Activated naive CD8-positive, alpha-beta T cell treated with anti-CD3 and anti-CD28 coated beads for 36 hours (primary cell): ENCODE measurements around the gene MYZAP. TPM values are rescaled to one million over a fixed set of nuclear protein-coding genes. Genes with fewer than 3 reads are reported as not detected.

Experiments used
- DNase-seq: peaks from one replicate; pipeline ENCODE4 v3.0.0; 2021
- H3K27ac Mint-ChIP-seq: one replicate; pipeline ENCODE4 v1.8.0; 2022; ENCODE audit warnings: mild to moderate bottlenecking, moderate library complexity, mixed read lengths
- H3K27me3 Mint-ChIP-seq: one replicate; pipeline ENCODE4 v1.8.0; 2022; ENCODE audit warnings: mild to moderate bottlenecking, mixed read lengths
- H3K36me3 Mint-ChIP-seq: one replicate; pipeline ENCODE4 v1.8.0; 2021; ENCODE audit warnings: mild to moderate bottlenecking, mixed read lengths
- H3K4me1 Mint-ChIP-seq: one replicate; pipeline ENCODE4 v1.8.0; 2021; ENCODE audit warnings: mixed read lengths
- H3K4me3 Mint-ChIP-seq: one replicate; pipeline ENCODE4 v1.8.0; 2022; ENCODE audit warnings: mild to moderate bottlenecking, moderate library complexity, mixed read lengths
- H3K9me3 Mint-ChIP-seq: one replicate; pipeline ENCODE4 v1.8.0; 2022; ENCODE audit warnings: mixed read lengths
- total RNA-seq, 2 experiments: library from RNA; stranded (reverse); gene quantifications; one replicate each; pipeline ENCODE4 v1.2.3, GENCODE V29; 2021

The MYZAP gene
- total RNA-seq, 2 experiments from 2014 or later: not detected

DNA sequence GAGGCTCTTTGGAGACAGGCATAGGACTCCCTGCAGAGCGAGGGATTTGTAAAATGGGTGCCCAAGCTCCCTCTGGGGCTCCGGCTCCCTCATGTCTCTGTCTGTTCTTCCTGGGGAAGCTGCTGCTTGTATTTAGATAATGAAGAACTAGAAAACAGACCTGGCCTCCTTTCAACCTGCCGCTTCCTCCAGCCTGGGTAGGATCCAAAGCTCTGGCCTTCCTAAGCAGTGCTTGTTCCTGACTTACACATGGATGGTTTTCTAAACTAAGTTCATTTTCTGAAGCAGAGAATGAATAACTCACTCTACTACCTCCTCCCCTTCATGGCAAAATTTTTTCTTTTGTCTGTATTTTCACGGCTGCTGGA, 36.9 kb upstream of the MYZAP start:
- H3K9me3 Mint-ChIP-seq: peaks cover 2% of the 10 kb centered on the region
- peaks cover 18% of the 10 kb centered on the region for H3K27me3 Mint-ChIP-seq
- no peaks in the 10 kb centered on the region for H3K36me3 Mint-ChIP-seq
- no peak overlapping the region for H3K4me3 Mint-ChIP-seq
- H3K27ac Mint-ChIP-seq: no peak overlapping the region
- no peaks in the 10 kb centered on the region for H3K4me1 Mint-ChIP-seq
- DNase-seq: no peak

DNA sequence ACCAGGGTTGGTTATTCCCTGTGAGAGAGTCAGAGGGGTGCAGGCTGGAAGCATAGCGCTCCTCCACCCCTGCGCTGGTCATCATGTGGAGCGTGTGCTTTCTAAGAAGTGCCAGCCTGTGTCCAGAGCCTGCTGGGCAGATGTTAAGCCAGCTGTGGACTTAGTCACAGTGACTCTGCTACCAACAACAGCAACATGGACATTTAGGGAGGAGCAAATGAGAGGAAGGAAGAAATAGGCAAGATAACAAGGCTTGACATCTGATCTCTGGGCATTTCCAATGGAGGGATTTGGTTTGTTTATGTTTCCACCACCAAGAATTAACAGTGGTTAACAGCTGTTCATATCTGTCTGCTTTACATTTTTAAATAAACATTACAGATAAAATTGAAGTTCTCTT, 36.4 kb upstream of the MYZAP start:
- H3K36me3 Mint-ChIP-seq: no peaks in the 10 kb centered on the region
- H3K9me3 Mint-ChIP-seq: peaks cover 2% of the 10 kb centered on the region
- peaks cover 23% of the 10 kb centered on the region for H3K27me3 Mint-ChIP-seq
- DNase-seq: no peak
- no peaks in the 10 kb centered on the region for H3K4me1 Mint-ChIP-seq
- no peak overlapping the region for H3K4me3 Mint-ChIP-seq
- no peak overlapping the region for H3K27ac Mint-ChIP-seq

DNA sequence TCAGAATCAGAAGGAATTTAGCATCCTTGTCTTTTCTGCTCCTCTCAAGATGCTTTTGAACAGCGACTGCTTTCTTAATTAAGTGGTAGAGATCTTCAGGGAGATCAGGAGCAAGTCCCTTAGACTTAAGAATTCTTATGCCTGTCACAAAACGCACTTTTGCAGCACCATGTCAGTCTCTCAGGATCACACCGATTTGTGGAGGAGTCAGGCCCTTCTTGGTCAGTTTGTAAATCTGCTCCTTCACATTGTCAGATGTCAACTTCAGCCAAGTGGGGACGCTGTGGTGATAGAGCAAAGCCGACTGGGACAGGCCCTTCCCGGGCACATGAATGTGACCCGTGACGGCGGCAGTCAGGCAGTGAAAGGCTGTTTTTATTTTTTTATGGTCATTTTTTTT, 35.7 kb upstream of the MYZAP start:
- no peak overlapping the region for H3K27ac Mint-ChIP-seq
- peaks cover 3% of the 10 kb centered on the region for H3K4me1 Mint-ChIP-seq
- H3K36me3 Mint-ChIP-seq: no peaks in the 10 kb centered on the region
- no peak overlapping the region for H3K4me3 Mint-ChIP-seq
- no peak for DNase-seq
- peaks cover 2% of the 10 kb centered on the region for H3K9me3 Mint-ChIP-seq
- H3K27me3 Mint-ChIP-seq: peaks cover 21% of the 10 kb centered on the region

DNA sequence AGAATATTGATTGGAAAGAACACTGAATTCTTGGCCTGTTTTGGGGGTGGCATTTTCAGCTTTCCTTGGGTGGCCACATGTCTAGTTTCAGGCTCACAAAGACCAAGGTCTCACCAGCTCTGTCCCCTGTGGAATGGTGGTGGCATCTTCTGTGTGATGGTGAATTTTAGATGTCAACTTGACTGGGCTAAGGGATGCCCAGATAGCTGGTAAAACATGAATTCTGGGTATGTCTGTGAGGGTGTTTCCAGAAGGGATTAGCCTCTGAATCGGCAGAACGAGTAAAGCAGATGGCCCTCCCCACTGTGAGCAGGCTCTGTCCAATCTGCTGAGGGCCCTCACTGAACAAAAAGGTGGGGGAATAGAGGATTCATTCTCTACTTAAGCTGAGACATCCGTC, 34.4 kb upstream of the MYZAP start:
- Mint-ChIP-seq H3K4me3 (no peak overlapping the region), H3K4me1 (peaks cover 13% of the 10 kb centered on the region), H3K27me3 (peaks cover 17% of the 10 kb centered on the region), H3K9me3 (peaks cover 3% of the 10 kb centered on the region), H3K27ac (no peak overlapping the region), H3K36me3 (peaks cover 3% of the 10 kb centered on the region)
- no peak for DNase-seq

DNA sequence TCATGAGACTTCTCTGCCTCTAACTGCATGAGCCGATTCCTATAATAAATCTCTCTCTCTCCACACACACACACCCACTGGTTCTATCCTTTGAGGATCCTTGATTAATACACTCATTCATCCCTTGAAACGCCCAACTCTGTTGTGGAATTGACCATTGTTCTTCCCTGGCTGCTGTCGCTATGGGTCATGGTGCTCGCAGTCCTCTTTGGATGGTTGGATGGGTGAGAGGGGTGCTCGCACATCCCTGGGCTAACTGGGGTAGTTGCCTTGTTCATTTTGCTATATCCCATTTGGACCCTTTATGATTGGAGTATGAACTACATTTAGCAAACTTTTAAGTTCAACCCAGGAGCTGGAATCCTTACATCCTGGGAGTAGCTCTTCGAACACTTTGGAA, 33.9 kb upstream of the MYZAP start:
- peaks cover 3% of the 10 kb centered on the region for H3K36me3 Mint-ChIP-seq
- DNase-seq: no peak
- peaks cover 17% of the 10 kb centered on the region for H3K27me3 Mint-ChIP-seq
- H3K4me1 Mint-ChIP-seq: peaks cover 18% of the 10 kb centered on the region
- peaks cover 3% of the 10 kb centered on the region for H3K9me3 Mint-ChIP-seq
- H3K4me3 Mint-ChIP-seq: no peak overlapping the region
- no peak overlapping the region for H3K27ac Mint-ChIP-seq

DNA sequence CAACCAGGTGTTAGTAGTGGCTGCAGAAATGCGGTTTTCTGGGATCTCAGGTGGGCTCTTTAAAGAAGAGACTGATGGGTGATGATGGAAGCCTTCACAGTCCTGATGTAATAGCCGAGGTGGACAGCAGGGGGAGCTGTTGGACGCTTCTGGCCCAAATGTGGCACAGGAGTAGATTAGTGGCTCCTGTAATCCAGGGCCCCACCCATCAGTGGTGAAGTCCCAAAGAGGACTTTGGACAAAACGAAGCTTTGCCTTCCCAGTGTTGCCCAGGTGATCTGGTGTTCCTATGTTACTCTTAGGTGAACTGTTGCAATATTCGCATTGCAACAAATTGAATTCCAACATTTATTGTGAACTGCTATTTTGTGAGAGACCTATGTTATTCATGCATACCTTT, 31.8 kb upstream of the MYZAP start:
- H3K27me3 Mint-ChIP-seq: peaks cover 17% of the 10 kb centered on the region
- H3K27ac Mint-ChIP-seq: peak overlapping the region; percentile 22
- peaks cover 3% of the 10 kb centered on the region for H3K36me3 Mint-ChIP-seq
- peak; percentile 60 for DNase-seq
- H3K4me3 Mint-ChIP-seq: no peak overlapping the region
- H3K4me1 Mint-ChIP-seq: peaks cover 28% of the 10 kb centered on the region
- H3K9me3 Mint-ChIP-seq: peaks cover 3% of the 10 kb centered on the region

DNA sequence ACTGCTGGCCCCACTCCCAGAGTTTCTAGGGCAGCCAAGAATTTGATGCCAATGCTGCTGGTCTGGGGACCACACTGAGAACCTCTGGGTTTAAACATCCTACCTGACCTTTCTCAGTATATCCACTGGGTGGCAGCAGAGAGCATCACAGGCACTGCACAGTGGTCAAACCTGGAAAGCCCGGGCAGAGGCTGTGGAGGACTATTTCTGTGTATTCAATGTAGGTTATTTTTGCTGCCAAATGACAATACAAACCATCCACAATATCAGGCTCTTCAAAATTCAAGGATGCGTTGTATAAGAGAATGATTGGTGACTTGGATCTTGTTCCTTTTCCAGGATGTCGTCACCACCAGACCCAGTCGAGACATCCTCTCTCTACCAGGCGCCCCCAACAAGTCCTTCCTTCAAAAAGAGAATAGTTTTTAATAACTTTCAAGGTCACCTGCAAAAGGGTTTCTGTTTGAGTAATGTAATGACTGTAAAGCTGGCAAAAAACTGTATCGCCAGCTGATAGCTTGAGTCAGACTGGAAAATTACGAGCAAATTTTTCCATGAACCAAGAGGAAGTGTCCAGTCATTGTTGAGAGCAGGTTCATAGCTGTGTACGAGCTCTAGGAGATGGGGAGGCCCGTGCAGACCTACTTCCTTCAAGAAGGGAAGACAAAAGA, 30.5 kb upstream of the MYZAP start:
- DNase-seq: peak; percentile 62
- Mint-ChIP-seq H3K4me3 (peak overlapping the region; percentile 66), H3K36me3 (peaks cover 3% of the 10 kb centered on the region), H3K4me1 (peaks cover 36% of the 10 kb centered on the region), H3K27ac (peak overlapping the region; percentile 95), H3K9me3 (peaks cover 3% of the 10 kb centered on the region), H3K27me3 (peaks cover 28% of the 10 kb centered on the region)

DNA sequence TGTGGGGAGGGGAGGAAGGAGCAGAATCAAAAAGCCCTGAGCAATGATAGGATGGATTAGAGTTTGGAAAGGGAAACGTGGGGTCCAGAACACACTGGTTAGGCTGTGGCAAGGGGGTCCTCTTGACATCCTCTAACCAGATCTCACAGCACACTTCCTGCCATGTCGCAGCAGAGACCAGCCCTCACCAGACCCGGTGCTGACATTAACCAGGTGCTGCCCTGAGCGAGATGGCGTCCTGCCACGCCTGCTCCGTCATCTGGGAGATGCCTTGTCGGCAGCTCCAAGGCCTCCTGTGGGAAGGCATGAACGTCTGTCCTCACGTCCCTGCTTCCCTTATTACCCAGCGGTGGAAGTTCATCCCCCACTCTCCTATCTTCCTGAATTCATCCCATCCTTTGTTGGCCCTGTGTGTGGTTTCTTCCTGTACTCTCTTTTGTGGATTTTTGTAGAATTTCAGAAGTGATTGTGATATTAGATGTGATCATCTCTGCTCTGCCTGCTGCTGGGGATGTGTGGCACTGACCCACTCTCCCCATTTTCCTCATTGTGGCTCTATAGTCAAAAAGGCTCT, 29.4 kb upstream of the MYZAP start:
- peaks cover 36% of the 10 kb centered on the region for H3K4me1 Mint-ChIP-seq
- H3K9me3 Mint-ChIP-seq: peaks cover 3% of the 10 kb centered on the region
- peak overlapping the region; percentile 95 for H3K27ac Mint-ChIP-seq
- H3K36me3 Mint-ChIP-seq: peaks cover 3% of the 10 kb centered on the region
- no peak for DNase-seq
- H3K4me3 Mint-ChIP-seq: no peak overlapping the region
- peaks cover 30% of the 10 kb centered on the region for H3K27me3 Mint-ChIP-seq

DNA sequence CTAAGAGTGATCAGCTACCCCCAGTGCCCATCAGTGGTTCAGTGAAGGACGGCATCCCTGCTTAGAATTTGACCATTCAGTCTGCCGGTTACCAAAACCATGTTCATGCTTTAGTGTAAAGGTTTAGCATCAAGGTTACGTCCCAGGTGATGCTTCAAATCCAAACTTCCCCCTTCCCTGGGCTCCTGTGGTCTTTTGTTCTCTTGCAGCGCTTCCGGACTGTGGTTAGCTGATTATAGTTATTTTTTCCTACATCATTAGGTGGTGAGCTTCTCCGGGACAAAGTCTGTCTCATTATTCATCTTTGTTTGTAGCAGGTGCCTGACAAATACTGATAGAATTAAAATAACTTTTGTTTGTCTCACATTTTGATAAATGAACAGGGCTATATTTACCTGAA, 28.3 kb upstream of the MYZAP start:
- peak overlapping the region; percentile 21 for H3K27ac Mint-ChIP-seq
- H3K36me3 Mint-ChIP-seq: peaks cover 5% of the 10 kb centered on the region
- peak; percentile 16 for DNase-seq
- H3K27me3 Mint-ChIP-seq: peaks cover 30% of the 10 kb centered on the region
- peaks cover 36% of the 10 kb centered on the region for H3K4me1 Mint-ChIP-seq
- H3K9me3 Mint-ChIP-seq: peaks cover 3% of the 10 kb centered on the region
- no peak overlapping the region for H3K4me3 Mint-ChIP-seq

DNA sequence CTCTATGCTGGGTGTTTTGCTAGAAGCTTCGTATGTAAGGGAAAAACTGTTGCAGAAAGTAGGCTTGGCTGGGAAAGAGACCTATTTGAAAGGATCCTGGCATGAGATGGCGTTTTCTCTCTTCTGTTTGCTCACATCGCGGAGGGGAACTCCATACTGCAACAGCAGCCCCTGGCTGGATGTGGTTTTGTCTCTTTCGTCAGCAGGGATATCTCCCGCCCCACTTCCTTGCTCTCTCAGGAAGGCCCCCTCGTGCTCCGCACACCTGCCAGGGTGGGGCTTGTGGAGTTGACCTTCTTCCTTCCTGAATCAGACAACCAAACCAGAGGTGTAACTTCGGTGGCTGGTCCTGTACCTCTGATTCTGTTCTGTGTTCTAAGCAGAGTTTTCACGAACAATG, 26.4 kb upstream of the MYZAP start:
- peaks cover 16% of the 10 kb centered on the region for H3K27me3 Mint-ChIP-seq
- H3K27ac Mint-ChIP-seq: peak overlapping the region; percentile 31
- peaks cover 36% of the 10 kb centered on the region for H3K4me1 Mint-ChIP-seq
- peaks cover 2% of the 10 kb centered on the region for H3K9me3 Mint-ChIP-seq
- peaks cover 5% of the 10 kb centered on the region for H3K36me3 Mint-ChIP-seq
- peak; percentile 37 for DNase-seq
- peak overlapping the region; percentile 35 for H3K4me3 Mint-ChIP-seq

DNA sequence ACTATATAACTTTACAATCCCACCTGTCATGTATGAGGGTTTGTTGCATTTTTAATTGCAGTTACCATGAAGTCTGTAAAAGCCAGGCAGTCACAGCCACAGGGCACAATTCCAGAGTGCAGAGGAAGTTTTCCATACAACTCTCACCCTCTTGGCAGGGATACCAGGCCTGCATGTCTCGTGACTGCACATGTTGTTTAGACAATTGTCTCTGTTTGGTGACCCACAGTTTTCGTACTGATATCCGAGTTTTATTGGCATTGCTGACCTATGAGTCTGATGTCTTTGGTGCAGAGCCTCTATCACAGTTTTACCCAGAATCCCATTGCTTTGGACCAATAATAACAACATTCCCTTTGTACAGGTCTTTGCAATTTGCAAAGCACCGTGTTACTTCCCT, 24.9 kb upstream of the MYZAP start:
- H3K36me3 Mint-ChIP-seq: peaks cover 2% of the 10 kb centered on the region
- DNase-seq: no peak
- no peak overlapping the region for H3K4me3 Mint-ChIP-seq
- no peaks in the 10 kb centered on the region for H3K9me3 Mint-ChIP-seq
- peaks cover 20% of the 10 kb centered on the region for H3K27me3 Mint-ChIP-seq
- H3K27ac Mint-ChIP-seq: no peak overlapping the region
- H3K4me1 Mint-ChIP-seq: peaks cover 26% of the 10 kb centered on the region

DNA sequence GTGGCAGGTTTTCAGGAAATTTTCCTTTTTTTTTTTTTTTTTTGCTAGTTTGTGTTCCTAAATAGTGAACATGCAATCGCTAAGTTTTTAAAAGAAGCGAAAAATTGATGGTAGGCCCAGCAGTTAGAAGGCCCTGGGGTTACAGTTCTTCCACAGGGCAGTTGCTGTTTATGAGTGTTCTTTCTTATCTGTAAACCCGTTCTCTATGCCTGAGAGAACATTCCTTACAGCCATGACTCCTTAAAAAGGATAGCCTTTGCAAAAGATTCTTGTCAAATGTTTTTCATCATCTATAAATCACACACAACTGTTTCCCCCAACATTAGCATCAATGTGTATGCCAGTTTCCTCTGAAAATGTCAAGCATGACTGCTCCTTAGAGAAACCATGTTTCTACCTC, 23.8 kb upstream of the MYZAP start:
- Mint-ChIP-seq H3K27ac (no peak overlapping the region), H3K9me3 (no peaks in the 10 kb centered on the region), H3K36me3 (peaks cover 2% of the 10 kb centered on the region), H3K4me3 (no peak overlapping the region), H3K4me1 (peaks cover 17% of the 10 kb centered on the region), H3K27me3 (peaks cover 20% of the 10 kb centered on the region)
- no peak for DNase-seq

DNA sequence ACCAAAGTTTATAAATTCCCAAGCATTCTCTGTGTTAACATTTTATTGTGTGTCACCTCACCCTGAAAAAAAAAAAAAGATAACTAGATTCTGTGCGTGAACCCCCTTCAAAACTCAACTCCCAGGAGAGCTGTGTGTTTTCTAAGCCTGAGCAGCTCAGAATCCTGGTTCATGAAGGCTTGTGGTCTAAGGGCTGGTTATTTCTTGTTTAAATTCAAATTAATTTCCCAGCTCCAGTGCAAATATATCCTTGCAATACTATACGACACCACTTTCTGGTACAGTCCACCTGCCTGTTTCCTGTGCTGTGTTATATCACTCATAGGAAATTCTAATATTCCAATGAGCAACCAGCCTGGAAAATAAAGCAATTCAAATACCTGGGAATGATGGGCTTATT, 23.4 kb upstream of the MYZAP start:
- Mint-ChIP-seq H3K36me3 (peaks cover 2% of the 10 kb centered on the region), H3K4me3 (no peak overlapping the region), H3K4me1 (peaks cover 14% of the 10 kb centered on the region), H3K27me3 (peaks cover 20% of the 10 kb centered on the region), H3K9me3 (no peaks in the 10 kb centered on the region), H3K27ac (no peak overlapping the region)
- no peak for DNase-seq

DNA sequence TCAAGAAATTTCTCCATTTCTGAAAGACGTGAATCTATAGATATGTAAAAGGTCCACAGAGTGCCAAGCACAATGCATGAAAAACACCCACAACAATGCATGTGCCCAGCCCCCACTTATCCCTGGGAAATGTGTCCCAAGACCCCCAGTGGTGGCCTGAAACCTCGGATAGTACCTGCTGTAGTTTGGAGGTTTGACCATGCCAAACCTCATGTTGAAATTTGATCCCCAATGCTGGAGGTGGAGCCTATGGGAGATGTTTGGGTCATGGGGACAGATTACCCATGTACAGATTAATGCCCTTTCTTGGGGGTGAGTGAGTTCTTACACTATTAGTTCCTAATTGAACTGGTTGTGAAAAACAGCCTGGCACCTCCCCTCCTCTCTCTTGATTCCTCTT, 21.4 kb upstream of the MYZAP start:
- DNase-seq: no peak
- Mint-ChIP-seq H3K27me3 (peaks cover 18% of the 10 kb centered on the region), H3K9me3 (no peaks in the 10 kb centered on the region), H3K27ac (no peak overlapping the region), H3K4me3 (no peak overlapping the region), H3K36me3 (peaks cover 2% of the 10 kb centered on the region), H3K4me1 (peaks cover 5% of the 10 kb centered on the region)

DNA sequence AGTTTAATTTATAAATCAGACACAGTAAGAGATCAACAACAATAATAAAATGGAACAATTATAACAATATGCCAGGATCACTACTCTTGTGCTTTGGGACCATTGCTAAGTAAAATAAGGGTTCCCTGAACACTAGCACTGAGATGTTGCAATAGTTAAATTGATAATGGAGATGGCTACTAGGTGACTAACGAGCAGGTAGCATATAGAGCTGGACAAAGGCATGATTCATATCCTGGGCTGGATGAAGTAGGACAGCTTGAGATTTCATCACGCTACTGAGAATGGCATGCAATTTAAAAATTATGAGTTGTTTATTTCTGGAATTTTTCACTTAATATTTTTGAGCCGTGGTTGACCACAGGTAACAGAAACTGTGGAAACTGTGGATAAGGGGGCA, 20.7 kb upstream of the MYZAP start:
- no peaks in the 10 kb centered on the region for H3K9me3 Mint-ChIP-seq
- DNase-seq: no peak
- H3K4me3 Mint-ChIP-seq: no peak overlapping the region
- H3K4me1 Mint-ChIP-seq: no peaks in the 10 kb centered on the region
- H3K27me3 Mint-ChIP-seq: peaks cover 11% of the 10 kb centered on the region
- H3K36me3 Mint-ChIP-seq: peaks cover 2% of the 10 kb centered on the region
- no peak overlapping the region for H3K27ac Mint-ChIP-seq

DNA sequence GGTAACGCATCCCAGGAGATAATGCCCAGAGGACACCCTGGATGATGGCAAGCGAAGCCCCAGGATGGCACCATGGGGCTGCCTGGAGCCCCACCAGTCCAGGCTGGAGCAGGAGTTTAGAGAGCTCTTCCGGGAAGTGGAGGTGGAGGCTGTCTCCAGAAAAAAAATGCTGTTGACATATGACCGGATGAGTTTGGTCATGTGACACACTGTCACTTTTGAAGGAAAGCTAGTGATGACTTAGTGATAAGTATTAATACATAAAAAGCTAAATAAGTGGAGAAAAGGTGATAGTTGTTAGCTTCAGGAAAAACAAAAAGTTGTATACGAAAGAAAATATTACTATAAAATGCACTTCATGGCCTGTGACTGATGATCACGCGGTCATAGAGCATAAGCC, 20.0 kb upstream of the MYZAP start:
- no peak overlapping the region for H3K27ac Mint-ChIP-seq
- no peaks in the 10 kb centered on the region for H3K9me3 Mint-ChIP-seq
- DNase-seq: no peak
- no peaks in the 10 kb centered on the region for H3K4me1 Mint-ChIP-seq
- H3K4me3 Mint-ChIP-seq: no peak overlapping the region
- peaks cover 2% of the 10 kb centered on the region for H3K36me3 Mint-ChIP-seq
- H3K27me3 Mint-ChIP-seq: peaks cover 8% of the 10 kb centered on the region
